Measurements from ENCODE around the gene SUGP1.

Gene SUGP1

GRCh38 chr19:19342086-19343015 is 22.0 kb upstream of the SUGP1 start:
- DNase-seq = no peak

- no peak for DNase-seq
Observed at GRCh38 chr19:19341026-19341425, 20.7 kb upstream of the SUGP1 start.

GRCh38 chr19:19338082-19338481 is 17.8 kb upstream of the SUGP1 start:
- no peak for DNase-seq

GRCh38 chr19:19337120-19337519 is 16.8 kb upstream of the SUGP1 start:
- DNase-seq = no peak

DNA sequence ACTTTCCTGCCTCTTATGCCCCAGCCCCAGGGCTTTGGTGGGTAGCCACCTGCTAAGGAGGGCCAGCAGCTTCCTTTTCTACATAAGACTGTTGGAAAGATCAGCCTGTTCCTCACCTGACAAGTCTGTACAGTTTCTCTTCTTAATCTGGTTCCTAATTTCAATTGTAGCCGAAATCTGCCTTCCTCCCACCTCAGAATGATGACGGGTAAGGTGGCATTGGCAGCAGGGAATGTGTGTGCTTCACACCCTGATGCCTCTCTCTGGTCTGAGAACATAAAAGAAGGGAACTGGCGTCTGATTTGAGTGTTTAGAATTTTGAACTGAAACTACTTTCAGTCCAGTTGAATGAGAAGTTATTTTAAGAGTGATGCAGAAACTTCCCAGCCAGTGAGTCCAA is 16.3 kb upstream of the SUGP1 start:
- no peak for DNase-seq

DNA sequence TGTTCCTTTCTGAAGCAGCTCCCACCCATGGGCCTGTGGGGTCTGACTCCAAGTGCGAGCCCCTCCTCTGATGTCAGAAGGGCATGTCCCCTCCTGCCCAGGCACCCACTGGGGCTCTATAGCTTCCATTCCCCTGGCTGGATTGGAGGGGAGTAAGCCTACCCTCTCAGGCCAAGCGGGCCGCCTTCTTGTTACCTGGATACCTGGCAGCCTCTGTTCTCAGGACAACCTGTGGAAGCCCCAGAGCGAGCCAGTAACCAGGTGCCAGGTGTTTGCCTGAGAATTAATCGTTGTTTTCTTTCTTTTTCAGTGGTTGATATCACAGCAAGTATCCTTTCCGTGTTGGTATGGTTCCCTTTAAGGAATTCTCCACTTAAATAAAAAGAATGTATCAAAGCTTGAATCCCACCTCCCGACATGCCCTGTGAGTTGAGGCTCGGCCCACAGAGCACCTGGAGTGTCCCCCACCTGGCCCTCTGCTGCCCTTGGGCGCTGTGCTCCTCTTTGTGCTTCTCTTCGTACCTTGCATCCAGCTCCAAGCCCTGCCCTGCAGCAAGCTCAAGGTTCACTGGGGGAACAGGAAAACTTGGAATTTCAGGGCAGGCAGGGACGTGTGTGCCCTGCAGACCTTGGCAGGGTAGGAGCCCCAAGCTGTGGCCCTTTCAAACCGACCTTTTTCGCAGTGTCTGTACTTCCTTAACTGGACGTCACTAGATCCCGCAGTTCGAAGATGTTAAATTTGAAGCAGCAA is 15.3 kb upstream of the SUGP1 start:
- no peak for DNase-seq

DNA sequence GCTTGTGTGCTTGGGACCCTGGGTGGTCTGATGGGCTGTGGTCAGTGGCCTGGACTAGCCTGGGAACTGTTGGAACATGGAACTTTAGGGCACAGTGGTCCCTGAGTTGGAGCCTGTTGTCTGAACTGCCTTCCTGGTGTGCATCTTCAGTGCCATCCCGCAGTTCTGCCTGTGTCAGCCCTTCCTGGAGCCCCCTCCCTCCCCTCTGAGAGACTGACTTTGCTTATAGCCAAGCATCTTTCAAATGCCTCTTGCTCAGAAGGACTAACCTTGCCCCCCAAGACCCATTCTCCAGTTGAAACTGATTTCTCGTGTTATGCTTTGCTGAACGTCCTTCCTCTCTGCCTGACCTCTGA is 14.7 kb upstream of the SUGP1 start:
- DNase-seq = no peak

GRCh38 chr19:19334063-19334988 is 14.0 kb upstream of the SUGP1 start:
- no peak for DNase-seq

DNA sequence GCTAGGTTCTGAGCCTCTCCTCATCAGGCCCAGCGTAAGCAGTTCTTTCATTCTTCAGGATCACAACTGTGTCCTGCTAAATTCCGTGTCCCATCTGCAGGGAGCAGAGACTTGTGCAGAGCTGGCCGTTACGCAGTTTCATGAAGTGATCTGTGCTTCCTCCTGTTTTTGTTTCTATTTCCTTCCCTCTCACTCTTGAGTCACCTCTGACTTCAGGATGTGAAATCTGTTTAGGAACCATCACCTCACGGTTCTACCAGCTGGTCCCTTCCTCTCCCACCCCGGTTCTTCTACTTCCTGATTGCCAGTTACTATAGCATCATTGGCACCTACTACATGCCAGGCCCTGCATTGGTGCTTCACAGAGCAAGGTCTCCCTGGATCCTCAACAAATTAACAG is 8.8 kb upstream of the SUGP1 start:
- no peak for DNase-seq

GRCh38 chr19:19327672-19328071 is 7.4 kb upstream of the SUGP1 start:
- no peak for DNase-seq

DNA sequence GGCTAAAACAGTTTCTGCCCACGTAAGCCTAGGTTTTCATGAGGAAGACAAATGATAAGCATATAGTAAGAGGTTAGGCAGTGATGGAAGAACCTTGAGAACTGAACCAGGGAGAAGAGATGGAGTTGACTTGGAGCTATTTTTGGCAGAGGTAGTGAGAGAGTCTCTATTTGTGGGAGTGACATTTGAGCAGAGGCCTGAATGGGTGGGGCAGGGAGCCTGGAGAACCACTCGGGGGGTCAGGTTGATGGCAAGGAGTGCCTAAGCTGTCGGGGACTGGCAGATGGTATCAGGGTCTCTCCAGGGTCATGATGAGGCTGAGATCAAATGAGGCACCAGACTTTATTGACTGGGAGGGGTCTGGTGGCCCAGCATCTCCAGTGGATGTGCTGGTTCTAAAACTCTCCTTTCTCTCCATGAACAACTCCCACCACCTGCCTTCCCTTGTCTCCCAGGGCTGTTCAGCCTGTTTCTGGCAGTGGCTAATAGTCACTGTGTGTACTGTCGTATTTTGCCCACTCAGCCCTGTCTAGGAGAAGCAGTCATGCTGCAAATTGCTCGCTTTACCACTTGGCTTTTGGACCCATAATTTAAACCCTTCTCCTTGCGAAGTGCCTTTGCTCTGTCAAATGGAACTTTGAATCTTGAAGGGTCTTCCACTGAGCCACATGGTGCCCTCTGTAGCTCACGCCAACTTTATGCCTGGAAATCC is 3.9 kb upstream of the SUGP1 start:
- no peak for DNase-seq

DNA sequence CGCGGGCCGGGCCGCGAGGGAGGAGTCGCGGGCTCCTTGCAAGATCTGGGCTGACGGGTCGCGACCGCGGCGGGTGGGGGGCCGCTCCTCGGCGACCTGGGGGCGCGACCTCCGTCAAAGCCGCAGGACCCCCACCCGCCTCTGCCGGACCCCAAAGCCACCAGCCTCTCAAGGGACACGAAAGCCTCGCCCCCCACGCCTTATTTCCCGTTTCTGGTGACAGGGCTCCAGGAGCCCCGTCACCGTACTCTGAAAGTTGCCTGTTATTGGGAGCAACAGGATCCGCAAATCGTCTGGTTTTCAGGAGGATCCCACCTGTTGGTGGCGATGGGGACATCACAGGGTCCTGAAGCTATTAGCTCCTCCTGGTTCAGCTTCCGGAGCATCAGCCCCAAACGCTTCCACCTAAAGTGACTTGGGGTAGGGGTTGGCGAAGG is 850 bp upstream of the SUGP1 start:
- no peak for DNase-seq

DNA sequence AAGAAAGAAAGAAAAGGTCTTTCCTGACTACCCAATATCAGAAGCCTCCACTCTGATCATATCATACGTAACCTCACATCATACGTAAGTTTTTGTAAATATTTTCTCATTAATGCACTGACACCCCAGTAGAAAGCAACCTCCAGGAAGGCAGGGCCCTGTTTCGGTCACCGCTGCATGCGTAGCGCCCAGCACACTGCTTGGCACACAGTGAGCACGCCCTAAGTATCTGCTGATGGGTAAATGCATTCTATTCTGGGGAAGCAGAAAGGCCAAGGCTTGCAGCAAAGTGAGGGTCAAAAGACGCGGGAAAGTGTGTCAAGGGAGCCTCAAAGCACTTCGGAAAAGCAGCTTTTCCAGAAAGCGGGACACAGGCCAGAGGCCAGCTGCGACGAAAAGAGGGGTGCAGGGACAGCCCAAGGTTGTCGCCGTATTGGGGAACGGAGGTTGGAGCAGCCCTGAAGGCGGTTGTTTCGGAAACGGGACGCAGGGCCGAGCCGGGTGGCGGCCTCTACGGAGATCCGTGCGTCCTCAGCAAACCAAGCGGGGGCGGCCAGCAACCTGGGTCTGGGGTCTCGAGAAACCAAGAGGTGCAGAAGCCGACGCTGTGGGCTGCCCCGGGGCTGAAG is 463 bp downstream of the SUGP1 start:
- no peak for DNase-seq

DNA sequence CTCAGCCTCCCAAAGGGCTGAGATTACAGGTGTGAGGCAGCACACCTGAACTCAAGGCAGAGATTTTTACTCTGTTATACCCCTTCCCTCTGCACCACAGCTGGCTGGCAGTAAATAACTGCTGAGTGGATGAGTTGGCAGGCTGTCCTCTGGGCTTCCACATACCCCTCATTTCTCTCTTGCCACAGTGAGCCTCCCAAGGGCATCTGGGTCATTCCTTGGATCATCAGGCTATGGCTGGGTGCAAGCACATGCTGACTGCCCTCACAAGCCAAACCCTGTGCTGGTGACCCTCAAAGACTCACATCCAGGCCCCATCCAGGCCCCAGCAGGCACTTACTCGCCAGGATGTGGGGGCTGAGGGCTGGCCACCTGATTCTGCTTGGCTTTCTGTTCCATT is 4.2 kb downstream of the SUGP1 start:
- DNase-seq = no peak

DNA sequence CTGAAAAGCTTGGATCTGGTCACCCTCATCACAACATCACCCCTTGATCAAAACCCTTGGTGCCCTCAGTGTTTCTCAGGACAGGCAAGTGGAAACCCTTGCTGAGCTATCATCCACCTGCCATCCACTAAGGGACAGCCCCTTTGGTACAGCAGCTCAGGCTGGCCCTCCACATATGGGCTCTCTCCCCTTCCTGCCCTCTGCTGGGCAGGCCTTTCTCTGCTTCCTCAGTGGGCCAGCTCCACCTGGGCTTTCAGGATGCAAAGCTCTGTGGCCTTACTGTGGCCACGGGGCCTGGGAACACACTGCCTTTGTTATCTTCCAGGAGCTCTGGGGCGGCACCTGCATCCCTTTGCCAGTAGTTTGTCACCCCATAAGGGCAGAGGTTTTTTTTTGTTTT is 4.9 kb downstream of the SUGP1 start:
- no peak for DNase-seq

GRCh38 chr19:19308373-19308772 is 11.9 kb downstream of the SUGP1 start:
- no peak for DNase-seq

DNA sequence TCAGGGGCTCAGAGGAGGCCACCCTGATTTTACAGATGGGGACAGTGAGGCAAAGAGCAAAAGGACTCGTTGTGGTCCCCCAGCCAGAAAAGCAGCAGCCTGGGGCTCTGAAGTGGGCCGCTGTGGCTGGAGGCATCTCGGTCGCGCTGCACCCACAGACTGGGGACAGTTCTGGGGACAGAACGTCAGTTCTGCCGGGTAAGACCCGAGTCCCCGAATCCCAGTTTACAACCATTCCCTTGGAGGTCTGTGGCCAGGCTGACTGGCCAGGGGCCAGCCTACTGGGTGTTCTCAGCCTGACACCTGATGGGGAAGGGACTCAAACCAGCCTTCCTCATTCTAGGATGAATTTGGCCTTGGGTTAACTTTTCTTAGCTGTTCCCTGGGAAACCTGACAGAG is 14.1 kb downstream of the SUGP1 start:
- DNase-seq = no peak

GRCh38 chr19:19305696-19306095 is 14.6 kb downstream of the SUGP1 start:
- DNase-seq = no peak

- no peak for DNase-seq
Observed at GRCh38 chr19:19305066-19305465, 15.2 kb downstream of the SUGP1 start.

DNA sequence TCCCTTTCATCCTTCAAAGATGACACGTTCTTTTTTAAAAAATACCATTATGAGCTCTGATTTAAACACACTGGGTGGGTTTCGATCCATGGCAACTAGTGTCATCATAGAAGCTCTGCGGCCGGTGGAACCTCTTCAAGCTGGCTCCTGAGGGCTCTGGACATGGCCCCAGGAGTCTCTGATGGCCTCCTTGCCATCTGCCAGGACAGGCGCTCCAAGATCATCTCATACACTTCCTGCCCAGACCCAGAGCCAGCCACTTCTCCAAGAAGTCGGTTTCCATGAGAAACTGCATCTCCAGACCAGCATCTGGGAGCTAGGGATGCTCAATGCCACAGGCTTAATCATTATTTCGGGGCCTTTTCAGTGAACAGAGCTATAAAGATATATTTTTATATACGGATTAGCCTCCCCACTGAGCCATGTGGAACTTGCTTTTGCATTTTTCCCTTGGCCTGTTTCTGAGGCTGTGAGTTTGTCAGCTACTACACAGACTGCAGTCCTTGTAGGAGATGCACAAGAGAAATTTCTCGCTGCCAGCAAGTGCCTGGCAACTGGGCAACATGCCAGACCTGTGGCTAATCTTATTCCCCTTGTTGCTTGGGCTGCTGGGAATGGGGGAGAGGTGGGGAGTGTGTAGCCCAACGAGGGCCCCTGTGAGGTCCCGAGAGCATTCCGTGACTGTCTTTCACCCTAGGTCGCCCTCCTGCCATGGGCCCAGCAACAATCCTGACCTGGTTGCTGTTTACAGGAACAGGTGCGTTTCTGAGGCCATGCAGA is 15.9 kb downstream of the SUGP1 start:
- DNase-seq = no peak

DNA sequence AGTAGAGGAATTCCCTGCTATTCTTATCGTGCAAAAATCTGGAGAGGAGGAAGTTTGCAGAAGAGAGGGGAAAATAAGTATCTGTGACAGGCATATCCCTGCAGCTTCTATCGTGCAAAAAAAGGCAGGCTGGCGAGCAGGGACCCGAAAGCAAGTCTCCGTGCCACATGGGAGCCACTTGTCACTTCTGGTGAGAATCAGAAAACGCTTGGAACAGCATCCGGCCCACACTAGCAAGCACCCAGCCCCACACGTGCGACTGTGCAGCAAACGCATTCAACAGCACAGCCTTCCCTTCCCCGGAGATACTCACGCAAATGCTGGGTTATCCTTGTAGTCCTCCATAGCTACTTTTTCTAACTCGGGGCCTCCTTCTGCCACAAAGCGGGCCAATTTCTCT is 16.9 kb downstream of the SUGP1 start:
- DNase-seq = no peak

Measured in T-helper 9 cell (primary cell).